CD4-positive, alpha-beta T cell treated with Interleukin-17A for 1 hour (primary cell): ENCODE measurements around the gene NTNG1.

Experiments
- DNase-seq: peaks from one replicate; pipeline ENCODE4 v3.0.0-alpha.2; 2020

The NTNG1 gene

DNA sequence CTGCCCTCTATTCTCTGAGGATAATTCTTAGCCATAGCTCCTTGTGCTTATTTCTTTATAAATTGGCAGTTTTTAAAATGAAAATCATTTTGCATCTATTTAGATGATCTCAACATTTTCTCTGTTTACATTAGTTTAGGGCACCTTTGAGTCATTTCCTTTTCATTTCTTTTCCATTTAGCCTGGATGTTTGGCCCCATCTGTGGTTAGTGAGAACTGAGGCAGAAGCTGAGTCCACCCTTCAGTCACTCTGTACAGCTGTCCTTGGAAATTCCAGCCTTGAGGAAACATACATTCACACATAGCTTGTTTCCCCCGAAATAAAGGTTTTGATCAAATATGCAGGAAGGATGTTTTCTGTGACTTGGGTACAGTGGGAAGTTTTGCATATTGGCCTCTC lies 123.7 kb downstream of the NTNG1 start:
- no peak for DNase-seq

DNA sequence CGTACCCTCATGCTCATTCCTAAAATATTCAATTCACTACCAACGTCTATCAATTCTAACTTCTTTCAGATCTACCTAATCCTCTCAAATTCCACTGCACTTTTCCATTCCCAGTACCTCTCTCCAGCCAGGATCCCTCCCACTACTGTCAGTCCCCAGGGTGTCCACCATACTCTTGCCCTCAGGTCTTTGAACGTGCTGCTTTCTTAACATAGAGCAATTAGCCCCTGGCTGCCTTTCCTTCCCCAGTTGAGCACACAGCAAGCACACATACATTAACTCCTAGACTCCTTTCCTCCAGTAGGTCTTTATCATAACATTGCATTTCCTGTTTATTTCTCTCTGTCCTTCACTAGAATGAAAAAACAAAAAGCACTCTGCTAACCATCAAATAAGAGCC lies 126.7 kb downstream of the NTNG1 start:
- no peak for DNase-seq

DNA sequence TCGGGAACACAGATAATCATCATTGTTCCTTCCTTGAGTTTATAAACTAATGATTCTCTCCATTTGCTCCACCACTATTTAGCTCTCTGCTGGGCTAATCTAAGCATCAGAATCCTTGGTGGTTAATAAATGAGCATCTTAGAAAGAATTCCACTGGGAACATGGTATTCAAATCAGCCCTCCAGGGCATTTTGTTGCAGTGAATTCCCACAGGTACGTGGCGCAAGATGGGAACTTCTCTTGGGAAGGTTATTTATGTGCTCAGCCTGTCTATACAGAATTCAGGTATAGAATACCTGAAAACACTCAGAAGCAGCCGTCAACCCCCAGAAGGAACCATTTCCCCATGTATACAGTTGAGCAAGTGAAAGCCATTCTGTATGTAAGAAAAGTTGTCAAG lies 131.5 kb downstream of the NTNG1 start:
- DNase-seq, result no peak

DNA sequence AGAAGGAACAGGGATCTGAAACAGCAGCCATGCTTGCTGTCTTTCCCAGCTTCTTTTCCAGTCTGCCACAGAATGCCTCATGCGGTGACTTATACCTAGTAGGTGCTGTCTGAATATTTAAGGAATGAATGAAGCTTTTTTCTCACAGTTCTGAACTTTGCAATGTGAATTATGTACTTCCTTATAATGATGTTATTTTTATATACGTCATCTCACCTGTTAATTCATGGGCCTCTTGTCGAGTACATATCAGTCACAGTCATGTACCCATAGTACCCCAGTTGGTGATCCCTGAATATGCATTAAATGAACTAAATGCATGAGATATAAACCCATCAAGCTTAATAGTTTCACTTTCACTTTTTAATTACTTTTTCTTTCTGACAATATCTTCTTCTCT lies 132.7 kb downstream of the NTNG1 start:
- no peak for DNase-seq

DNA sequence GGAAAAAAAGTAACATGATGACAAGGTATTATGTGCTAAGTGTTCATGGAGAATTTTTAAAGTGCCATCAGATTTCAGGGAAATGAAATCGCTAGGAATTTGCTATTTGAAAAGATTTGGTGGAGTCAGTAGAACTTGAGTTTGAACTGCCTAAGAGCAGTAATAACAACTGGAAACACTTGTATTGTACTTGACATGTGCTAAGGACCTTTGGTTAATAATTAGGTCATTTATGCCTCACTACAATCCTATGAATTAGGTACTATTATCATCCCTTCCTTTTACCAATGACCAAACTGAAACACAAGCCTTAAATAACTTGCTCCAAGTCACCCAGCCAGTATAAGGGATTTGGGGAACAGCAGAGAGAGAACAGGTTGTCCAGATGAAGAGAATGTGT lies 133.4 kb downstream of the NTNG1 start:
- no peak for DNase-seq

DNA sequence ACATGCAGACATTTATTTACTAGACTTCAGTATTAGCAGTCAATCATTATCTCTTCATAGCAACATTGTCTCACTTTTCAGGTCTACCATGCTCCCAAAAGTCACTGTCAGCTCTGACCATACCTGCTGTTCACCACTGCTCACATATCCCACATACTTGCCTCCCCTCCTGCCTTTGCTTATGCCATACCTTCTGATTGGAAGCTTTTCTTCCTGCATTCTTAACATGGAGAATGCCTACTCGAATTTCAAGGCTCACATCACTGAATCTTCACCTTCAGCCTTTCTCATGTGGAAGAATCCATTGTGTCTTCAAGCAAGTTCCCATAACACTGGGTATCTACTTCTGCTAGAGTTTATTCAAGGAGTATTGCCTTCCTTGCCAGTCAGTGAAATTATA lies 135.4 kb downstream of the NTNG1 start:
- no peak for DNase-seq

DNA sequence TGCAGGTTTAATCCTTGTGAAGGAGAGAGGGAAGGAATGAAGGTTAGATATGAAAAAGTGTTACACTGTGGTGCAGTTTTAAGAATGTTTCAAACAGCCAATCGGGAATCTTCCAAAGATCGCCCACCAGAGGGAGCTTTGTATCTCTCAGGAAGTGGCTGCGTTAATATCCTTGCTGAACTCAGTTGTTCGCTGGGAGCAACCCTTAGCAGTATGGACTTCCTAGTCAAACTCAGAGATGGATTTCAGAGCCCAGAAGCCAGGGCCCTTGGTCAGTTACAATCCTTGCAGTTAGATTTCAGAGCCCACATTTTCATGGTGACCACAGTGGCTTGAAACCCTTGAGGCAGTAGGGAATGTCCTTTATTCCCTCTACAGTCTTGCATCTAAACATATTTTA lies 136.2 kb downstream of the NTNG1 start:
- no peak for DNase-seq

DNA sequence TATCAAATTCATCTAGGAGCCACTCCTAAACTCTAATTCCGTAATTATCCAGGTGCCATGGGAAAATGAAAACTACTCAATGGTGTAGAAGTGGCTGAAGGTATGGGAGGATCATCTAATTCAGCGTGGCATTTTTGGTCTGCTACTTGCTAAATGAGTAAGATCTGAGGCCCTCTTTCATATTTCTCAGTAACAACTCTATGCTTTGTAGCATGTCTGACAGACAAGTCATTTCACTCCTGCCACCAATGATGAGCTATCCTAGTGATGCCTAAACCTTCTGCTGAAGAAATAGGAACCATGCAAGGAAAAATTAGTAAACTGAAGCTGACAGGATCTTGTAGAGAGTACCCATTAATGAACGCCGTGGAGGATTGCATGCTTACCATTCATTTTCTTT lies 145.3 kb downstream of the NTNG1 start:
- DNase-seq, result no peak

DNA sequence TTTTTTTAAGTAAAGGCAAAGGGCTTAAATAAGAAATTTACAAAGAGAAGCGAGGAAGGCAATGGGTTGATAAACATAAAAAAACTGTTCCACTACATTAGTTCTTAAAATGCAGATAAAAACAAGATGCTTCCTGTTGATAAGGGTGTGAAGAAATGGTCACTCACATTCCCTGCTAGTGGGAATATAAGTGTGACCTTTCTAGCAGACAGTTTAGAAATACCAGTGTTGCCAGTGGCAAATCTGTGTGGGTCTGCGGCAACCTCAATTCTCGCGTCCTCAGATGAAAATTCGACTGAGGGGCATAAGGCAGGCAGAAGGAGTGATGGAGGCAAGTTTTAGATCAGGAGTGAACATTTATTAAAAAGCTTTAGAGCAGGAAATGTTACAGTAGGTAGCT lies 151.1 kb downstream of the NTNG1 start:
- DNase-seq, result no peak

DNA sequence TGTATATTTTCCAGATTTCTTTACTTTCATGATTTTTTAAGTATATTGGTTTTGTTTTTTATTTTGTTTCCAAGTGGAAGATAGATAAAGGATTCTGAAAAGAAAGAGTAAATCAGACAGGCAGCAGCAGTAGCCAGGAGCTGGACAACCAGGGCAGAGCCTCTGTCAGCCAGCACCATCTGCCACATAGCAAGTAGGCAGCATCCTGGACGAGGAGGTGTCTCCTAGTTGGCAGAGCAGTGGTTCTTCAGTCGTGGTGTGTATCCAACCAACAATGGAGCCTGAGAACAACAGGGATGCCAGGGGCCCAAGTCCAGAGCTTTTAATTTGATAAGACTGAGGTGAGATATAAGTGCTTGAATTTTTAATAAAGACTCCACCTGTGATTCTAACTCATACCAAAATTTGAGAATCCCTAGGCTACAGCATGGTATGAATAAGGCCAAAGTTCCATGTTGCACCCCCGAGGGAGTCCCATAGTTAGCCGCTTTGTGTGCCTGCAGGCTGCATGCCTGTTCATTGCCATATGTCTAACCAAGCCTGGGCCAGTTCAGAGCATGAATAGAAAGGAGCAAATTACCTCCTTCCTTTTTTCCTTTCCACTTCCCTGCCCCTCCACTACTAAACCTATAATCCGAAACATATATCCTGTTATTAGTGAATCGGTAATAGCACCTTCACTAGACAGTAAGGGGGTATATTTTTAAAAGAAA lies 153.2 kb downstream of the NTNG1 start:
- DNase-seq, result no peak

DNA sequence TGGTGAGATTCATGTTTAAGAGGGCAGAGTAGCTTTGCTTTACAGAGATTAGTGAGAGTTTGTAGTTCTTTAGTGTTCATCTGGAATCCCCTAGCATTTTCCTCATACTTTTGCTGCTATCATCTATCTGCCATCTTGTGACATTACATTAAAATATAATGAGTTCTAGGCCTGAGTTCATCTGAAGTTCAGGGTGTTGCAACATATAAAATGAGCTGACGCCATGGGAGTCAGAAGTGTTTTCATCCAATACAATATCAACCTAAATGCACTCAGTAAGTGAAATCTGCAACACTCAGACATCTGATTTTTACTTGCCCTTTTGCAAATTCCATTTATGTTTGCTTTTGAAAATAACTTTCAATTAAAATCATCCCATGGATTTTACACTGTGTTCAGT lies 153.8 kb downstream of the NTNG1 start:
- no peak for DNase-seq

DNA sequence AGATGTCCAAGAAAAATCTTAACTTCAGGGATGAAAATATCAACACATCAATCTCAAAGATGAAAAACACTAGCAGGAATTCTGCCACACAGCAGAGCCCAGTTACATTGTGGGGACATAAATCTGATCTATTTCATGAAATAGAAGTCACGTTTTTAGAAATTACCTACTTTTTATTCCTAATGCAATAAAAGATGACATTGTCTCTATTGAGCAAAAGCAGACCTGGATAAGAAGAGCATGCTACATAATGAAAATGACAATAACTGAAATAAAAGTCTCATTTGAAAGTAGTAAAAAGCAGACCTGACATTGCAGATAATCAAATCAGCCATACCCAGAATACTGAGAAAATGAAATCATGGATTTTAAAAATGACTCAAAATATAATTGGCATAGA lies 156.8 kb downstream of the NTNG1 start:
- no peak for DNase-seq

DNA sequence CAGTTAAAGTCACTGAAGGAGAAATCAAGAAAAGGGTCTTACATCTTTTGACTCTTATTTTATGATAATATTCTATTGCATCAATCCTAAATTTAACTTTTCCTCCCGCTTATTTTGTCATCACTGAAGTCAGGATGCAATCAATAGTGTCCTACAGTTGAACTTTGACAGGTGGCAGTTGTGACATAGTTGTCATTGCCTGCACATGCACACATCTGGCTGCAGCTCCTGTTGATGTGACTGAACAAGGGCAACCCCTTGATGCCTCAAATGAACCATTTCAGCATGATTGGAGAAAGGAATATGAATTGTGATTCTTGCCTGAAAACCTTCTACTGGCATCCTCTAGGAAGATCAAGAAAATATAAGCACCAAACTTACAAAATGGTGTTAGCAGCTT lies 157.7 kb downstream of the NTNG1 start:
- DNase-seq, result no peak

DNA sequence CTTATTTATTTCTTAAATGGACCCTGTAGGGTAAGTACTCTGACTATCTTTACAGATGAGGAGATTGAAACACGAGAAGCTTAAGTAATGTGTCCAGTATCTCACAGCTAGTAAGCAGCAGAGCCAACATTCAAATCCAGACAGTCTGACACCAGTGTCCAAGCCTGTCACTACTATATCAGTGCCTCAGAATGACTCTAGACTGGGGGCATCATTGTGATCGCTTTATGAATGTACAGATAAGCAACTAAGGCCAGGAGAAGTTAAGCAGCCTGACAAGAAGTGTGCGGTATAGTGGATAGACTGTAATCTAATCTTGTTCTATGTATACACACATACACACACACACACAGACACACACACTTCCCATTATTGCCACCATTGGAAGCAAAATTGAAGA lies 158.7 kb downstream of the NTNG1 start:
- DNase-seq, result no peak

DNA sequence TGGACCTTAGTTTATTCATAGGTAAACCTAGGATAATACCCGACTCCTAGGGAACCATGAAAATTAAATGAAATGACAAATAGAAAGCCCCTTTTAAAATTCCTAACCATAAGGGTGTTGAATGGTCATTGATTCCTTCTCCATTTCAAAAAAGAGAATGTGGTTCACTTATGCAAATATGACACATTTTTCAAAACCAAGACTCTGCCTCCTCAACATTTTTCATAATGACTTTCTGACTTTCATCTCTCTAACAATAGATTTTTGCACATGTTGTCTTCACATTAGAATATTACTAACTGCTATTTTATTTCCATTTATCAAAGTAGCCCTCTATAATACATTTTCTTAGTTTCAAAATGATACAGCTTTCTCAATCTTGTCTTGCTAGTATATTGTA lies 169.1 kb downstream of the NTNG1 start:
- DNase-seq, result no peak

DNA sequence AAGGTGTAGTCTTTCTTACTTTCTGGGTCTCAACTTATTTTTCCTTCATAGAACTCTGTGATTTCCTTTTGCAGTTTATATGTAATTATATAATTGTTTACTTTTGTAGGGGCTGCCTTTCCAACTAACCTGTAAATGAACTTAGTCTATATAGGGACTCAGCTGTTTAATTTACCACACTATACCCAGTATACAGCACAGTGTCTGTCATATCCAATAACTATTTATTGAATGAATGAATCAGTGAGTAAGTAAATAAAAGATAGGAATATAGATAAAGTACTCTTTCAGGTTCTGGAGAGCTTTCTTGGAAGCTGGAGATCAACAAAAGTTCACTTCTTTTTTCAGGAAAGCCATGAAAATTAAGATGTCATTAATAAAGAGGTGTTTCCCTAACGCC lies 174.8 kb downstream of the NTNG1 start:
- no peak for DNase-seq

DNA sequence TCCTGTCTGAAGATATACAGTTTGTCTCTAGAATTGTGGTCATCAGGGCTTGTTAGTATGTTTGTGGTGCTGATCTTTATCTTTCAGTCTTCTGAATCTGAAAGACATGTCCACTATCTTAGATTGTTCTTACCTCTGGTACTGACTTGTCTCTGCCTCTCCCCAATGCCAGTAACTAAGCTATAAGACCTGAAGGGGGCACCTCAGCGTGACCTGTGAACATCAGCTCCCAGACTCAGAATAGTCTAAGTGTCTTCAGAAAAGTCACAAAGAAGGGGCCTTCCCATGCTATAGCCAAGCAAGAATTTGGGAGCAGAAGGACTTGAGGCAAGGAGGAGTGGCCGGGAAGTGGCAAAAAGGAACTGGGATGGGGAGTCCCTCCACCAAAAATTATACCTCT lies 178.1 kb downstream of the NTNG1 start:
- DNase-seq, result no peak

DNA sequence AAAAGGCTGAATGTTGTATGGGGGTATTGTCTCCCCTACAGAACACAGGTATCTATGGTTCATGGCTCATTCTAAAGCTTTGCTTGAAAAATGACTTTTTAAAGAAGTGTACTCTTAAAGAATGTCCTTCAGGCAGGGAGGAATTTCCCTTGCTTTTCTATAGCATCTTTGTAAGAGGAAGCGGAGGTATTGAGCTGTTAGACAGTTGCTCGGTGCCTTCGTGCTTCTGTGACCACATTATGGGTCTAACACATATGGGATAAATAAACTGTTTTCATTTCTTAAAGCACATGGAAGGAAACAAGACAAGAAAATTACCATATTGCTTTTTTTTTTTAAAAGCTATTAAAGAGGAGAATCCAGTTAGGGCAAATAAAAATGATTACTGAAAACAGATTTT lies 182.9 kb downstream of the NTNG1 start:
- DNase-seq, result no peak

DNA sequence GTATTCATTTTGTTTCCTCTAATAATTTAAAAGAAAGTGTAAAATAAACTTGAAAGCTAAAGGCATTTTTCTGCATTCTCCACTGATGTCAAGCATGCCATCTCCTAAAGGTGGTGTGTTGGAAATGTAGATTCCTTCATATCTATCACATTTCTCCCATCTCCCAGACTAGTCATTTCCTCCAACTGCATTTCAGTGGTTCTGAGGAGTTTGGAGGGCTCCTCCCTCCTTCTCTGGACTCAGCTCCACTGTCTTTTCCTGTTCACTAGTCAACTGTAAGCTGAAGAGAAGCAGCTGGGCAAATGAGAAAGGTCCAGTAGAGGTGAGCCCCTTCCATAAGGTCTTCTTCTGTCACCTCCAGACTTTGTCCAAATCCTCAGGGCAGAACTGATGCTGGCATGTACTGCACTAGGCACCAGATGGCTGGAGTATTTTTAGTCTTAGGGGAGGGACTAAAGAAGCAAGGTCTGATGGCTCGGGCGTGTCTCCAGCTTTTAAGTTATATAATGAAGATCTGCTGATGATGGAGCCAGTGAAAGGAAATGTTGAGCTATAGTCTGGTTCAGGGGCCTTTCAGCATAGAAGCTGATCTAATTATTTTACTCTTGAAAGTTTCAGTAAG lies 186.1 kb downstream of the NTNG1 start:
- DNase-seq, result no peak

DNA sequence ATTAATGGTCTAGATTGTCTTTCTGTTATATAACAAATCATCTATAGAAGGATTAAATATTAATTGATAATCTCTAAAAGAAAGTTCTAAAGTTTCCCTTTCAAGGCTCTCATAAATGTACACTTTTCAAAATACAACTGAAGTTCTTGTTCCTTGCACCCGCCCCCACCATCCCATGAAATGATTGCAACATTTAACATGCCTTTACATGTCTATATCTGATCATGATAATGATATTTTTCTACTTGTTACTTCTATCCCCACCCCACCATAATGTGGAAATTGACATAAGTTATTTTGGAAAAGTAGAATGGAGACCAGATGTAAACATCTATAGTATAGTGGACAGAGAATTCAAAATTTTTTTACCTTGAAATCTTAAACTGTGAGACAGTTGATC lies 186.6 kb downstream of the NTNG1 start:
- no peak for DNase-seq

DNA sequence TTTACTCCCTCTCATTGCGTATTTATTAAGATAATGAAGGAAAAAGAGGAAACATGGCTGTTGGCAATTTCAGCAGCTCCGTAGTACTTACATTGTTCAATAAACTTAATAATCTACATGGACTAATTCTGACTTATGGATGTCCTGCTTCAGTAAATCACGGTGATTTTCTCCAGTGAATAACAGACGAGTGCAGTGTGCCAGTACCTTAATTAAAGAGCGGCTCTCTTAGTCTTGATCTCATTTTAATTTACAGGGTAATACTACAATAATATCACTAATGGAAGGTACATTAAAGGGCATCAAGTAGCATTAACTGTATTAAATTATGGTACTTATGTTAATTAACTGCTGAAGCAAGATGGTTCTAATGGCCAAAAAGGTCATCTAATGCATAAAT lies 187.2 kb downstream of the NTNG1 start:
- DNase-seq, result no peak

DNA sequence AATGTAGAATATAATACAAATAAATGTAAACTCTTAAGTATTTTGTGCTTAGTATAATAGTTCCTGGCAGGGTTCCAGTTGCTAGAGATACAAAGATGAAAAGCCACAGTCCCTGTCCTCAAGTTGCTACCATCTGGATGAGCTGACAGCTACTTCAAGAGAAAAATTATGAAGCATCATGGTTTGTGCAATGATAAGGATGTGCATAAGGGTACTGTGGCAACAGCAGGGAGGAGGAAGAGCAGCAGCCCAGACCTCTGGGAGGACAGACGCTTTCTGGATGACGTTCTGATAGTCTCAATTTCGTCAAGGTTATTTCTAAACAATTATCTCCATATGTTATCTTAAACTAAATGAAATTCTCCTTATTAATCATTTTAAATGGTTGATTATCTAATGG lies 198.9 kb downstream of the NTNG1 start:
- no peak for DNase-seq

DNA sequence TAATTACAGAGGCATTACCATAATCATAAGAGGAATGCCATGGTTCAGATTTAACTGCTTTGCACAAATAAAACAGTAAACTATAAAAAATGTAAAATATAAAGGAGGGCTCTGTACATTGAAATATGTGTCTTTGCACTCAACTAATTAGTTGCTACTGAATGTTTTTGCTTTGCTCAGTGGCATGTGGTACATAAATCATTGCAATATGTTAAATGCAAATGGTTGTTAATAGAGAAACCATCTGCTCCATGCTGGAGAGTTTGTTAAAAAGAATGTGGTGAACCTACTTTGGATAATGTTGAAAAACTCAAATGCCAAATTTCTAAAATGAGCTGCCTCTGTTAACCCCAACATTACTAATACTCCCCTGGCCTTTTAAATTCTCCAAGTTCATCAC lies 201.5 kb downstream of the NTNG1 start:
- DNase-seq, result no peak

DNA sequence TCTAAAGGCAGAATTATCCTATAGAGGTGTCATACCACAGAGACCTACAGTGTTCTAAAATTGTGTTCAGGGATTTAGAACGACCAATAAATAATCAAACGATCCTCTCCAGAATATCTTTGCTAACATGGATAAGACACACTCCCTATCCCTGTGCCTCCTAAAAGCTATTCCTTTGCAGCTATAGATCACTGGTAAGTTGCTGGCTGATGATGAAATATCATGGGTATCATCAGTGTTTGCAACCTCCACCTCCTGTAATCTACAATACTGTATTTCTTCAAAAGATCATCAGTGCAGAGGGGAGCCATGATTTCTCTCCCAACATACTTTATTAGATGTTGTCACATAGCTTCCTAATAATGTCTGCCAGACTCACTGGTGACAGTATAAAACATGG lies 201.9 kb downstream of the NTNG1 start:
- DNase-seq, result no peak

DNA sequence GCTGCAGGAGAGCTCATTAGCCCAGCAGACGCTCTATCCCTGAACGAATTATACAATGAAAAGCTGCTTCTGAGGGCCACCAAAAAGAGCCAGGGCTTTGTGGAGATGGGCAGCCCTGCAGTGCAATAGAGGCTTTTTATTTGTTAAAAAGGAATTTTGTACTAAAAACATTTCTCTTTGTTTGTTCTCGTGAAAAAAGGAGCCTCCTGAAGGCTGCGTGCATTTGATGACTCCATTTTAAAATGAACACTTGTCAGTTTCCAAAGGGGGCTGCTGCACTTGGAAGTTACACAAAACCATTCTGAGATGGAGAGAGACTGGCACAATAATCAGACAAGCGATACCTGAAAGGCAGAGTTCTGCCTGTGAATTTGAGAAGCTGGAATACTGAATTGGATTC lies 202.8 kb downstream of the NTNG1 start:
- DNase-seq, result no peak
